ENCODE data around the gene FXR1.
"Not testable (repeated sequence)": the region's sequence is repeated elsewhere in the genome, so short reads cannot be mapped to it uniquely, and the experiment has no call there.

FXR1 gene

DNA sequence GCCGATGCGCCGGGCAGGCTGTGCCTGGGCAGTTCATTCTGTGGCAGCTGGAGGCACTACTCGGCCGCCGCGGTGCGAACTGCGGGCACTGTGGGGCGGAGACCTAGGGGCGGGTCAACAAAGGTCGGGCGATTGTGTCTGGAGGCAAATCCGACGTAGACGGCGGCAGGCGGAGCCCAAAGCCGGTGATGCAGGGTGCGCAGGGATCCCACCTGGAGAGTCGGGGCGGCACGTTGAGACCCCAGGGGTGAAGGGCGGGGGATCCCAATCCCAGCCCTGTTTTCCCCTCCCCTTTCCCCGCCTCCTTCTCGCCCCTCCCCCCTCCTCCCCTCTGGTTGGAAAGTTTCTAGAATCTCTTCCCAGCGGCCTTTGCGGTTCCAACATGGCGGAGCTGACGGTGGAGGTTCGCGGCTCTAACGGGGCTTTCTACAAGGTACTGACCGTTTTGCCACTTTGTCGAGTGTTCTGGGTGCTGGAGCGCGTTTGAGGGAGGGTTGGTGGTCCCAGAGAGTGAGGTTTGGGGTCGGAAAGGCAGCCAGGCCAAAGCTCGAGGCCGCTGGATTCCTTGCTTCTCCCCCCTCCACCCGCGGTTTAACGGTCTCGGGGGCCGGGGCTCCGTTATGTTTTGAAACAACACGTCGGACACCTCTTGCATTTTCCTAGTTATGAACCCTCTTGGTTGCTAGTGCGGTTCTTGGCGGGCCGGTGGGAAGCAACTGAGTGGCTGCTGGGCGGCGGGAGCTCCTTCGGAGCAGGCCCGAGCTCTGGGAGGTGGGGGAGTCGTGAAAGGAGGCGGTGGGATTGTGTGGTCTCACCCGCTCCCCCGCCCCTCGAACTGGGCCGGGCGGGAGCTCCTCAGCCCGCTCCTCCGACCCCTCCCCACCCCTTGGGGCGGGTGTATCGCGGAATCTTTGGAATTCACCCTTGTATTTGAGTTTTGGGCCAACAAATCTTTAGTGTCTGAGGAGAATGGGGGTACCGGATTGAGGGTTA is at the start of gene FXR1:
Gene FXR1, plus strand, starts transcription at position 367 of the 993 bp plus-strand sequence. Its CDS starts 16 bp downstream, at position 383.
- DNase-seq, result peak; percentile 87

DNA sequence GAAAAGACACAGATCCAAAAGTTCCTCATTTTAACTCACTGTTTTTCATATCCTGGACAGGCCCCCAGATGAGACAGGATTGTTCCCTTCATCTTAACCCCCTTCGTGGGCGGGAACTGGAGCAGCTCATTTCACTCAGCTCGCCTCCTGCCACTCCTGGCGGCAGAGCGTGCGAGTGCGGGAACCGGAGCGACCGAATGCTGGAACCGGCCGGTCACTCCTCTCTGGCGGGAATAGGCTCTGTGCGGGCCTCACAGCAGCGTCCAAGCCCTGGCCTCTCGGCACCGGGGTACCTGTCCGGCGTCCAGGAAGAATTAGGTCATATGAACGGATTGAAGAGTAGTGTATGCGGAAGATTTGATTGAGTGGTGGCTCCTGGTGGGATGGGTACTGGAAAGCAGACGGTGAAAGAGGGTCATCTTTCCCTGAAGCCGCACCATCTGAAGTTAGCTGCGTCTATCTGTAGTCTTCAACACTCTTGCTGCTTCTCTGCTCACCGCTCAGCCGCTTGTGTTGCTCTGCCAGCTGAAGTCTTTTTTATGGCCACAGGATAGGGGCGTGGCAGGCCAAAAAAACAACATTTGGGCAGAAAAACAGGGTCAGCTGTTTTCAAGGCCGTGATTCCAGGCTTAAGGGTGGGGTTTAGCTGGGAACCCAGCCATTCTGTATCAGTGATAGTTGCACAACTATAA is 42.3 kb upstream of the FXR1 start:
- no peak for DNase-seq

DNA sequence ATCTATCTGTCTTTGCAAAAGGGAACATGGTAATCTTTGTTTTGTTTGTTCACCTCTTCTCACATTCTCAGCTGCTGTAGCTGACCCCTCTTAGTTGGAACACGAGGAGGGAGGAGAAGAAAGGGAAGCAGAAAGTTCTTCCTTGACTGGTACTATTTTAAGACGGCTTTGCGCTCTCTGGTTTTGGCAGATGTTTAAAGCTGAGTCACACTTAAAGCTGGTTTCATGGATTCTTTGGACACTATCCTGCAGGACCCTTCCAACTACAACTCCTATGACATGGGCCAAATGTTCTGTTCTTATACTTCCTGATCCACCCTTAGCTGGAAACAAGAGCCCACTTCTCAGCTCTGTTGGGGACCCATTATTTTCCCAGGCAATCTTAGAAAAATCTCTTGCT is 40.6 kb upstream of the FXR1 start:
- no peak for DNase-seq

GRCh38 chr3:180872430-180872829 is 40.0 kb upstream of the FXR1 start:
- not testable (repeated sequence) for DNase-seq

- no peak for DNase-seq
Measured at GRCh38 chr3:180875124-180875698, 37.3 kb upstream of the FXR1 start.

DNA sequence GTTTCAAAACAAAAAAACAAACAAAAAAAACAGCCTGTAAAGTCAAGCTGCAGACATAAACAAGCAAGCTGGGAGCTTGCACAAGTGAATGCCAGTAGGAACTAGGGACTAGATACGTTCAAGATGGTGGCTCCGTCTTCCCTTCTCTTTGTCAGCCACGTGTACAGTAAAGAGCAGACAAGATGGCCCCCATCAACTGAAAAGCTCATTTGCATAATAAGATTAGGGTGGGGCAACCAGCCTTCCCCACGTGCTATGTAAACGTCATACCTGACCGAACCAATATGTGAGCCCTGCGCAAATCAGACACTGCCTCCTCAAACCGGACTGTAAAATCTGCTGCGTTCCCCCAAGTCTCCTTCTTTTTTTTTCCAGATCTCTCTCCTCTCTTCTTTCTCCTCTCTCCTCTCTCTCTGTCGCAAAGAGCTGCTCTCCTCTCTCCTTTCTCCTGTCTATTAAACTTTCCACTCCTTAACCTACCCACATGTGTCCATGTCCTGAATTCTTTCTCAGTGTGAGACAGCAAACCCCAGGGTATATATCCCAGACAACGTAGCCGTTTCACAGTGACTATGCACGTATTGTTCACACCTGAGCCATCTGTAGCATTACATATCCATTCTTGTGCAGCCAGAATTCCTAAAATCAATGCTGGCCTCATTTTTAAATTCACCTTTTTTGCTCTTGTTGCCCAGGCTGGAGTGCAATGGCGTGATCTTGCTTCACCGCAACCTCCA is 31.2 kb upstream of the FXR1 start:
- no peak for DNase-seq

DNA sequence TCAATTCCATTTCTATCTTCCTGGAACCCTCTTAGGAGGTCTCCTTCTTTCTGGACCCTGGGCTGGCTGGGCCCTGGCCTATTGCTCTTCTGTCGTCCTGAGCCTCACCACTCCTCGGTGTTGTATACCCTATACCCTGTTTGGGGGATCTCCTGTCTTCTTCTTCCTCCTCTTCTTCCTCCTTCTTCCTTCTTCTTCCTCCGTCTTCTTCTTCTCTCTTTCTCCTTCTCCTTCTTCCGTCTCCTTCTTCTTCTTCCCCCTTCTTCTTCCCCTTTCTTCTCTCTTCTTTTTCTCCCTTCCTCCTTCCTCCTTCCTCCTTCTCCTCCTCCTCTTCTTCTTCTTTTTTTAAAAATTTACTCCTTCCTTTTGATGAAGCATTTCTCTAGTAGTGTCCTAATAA is 30.4 kb upstream of the FXR1 start:
- DNase-seq, result no peak

DNA sequence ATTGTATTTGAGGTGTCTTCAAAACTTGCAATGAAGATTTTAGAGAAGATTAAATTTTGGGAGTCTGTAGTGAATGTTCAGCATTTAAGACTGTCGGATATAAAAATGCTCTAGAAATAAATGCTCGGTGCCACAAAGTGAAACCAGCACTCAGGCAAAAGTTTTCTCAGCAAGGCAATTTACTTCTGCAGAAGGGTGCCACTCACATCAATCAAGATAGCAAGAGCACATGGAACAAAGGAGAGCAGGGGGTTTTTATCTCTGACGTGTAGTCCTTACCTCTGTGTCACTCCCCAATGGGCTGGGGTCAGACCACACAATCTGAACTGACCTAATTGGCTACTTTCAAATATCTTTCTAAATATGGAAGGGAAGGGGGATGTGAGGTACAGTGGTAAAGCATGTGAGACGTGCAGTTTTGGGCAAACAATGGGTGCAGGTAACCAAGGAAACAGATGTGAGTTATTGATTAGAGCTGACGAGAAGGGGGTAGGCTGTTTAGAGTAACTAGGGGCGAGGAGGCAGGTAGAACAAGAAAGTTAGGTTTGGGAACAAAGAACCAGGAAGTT is 23.4 kb upstream of the FXR1 start:
- DNase-seq, result no peak

GRCh38 chr3:180898572-180898971 is 13.9 kb upstream of the FXR1 start:
- no peak for DNase-seq

- no peak for DNase-seq
Measured at GRCh38 chr3:180909369-180910127, 2.9 kb upstream of the FXR1 start.

- no peak for DNase-seq
Measured at GRCh38 chr3:180910823-180911222, 1.6 kb upstream of the FXR1 start.

DNA sequence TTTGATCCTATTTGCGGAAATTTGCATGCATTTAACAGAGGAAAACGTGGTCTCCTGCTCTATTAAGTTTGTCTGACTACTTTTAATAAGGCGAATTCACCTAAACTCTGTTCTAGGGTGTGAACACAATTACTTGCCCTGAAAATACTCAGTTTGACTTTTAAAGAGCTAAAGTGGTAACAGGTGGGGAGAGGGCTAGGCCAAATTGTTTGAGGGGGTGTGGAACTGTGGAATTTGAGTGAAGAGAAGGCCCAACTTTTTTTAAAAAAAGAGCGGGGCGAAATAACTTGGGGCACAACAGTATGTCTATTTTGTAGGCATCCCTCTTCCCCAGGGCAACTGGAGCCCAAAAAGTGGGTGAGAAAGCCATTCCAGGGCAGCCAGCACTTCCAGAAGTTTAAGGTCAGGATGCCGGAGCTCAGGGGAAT is 580 bp upstream of the FXR1 start:
- no peak for DNase-seq

DNA sequence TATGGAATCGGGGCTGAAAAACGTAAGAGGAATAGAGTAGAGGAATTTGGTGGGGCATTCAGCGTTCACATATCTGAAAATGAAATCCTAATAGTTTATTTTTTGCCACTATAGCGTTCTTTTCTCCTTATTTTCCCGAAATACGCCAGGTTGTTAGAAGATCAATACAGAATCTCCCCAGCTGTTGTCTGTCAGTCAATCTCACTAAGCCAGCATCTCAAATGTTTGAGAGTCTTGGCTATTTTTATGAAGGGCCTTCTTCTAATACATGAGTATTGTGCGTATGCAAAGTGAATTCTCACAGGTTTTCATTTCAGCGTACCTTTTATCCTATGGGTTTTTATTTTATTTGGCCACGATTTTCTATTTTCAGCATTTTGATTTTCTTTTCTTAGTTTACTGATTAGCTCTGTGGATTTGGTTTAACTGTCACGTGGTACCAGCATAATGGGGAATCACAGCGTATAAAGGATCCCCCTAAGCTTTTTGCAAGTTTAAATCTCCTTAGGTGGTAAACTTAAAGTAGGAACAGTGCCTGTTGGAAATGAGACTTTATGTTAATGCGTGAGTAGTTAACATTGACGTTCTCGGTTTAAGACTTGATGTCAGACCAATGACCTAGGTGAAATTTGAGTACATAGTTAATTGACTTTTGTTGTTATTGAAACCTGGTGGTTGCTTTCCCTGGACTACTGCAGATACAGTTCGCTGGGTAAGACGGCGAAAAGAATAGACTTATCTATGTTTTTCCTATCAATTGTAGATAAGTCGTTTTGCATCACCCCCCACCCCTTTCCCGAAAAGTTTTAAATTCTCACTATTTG is 1.3 kb downstream of the FXR1 start:
- DNase-seq, result no peak

DNA sequence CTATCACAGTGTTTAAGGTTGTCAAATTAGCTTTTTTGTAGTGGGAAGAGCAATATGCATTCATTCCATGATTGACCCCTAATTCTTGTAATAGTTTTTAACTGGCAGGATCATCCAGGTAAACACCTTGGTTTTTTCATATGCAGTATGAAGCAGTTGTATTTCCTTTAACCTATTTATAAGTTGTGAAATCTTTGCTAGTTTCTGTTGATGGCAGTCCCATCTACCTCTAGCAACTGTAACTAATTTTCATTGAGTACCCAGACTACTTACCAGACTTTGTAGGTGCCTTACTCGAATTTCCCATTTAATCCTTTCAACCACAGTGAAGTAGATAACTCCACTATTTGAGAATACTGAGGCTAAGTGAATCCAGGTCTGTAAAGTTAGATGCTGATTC is 6.1 kb downstream of the FXR1 start:
- no peak for DNase-seq

- DNase-seq, result no peak
Measured at GRCh38 chr3:180922242-180922641, 9.8 kb downstream of the FXR1 start.

DNA sequence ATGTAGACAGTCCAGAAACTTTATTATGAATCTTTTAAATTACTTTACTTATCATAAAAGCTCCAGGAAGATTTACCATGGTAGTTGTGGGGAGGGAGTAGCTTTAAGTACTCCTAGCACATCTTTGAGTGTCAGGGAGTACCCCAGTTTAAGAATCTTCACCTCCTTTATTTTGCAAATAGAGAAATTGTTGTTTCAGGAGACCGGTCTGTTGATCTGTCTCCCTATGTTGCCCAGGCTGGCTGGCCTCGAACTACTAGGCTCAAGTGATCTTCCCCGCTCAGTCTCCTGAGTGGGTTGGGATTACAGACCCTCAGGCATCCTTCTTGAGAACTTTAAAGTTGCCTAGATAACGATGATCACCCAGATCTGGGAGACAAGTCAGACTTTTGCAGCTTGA is 11.1 kb downstream of the FXR1 start:
- no peak for DNase-seq

DNA sequence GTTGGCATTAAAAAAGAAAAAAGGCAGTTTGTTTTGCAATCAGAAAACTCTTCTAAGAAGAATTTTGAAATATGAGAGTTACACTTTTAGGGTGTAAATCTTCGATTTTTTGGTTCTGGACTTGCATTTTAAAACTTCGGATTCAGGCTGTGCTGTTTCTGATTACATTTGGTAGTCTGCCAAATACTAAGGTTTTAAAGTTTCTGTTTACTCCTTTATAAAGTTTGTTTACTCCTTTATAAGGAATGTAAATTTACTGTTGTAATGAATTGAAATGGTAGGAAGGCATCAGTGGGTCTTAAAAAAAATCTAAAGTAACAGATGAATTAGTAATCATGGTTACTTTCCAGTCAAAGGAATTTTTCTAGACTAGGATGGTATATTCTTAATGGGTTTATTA is 14.1 kb downstream of the FXR1 start:
- no peak for DNase-seq

DNA sequence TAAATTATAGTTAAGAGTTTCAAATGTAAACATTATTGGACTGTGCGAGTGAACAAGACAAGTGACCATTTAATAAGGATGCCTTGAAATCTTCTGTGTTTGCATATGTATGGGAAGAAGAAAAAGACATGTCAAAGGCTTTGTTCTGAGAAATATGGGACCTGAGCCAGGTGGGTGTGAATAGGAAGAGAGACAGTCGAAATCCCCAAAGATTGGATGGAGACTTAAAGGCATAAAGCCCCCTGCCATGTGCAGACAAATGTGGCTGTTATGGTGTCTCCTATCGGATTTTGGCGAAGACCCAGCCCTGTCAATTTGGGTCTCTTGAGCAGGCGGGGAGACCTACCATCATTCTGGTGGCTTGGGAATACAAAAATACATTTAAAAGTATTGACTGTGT is 16.9 kb downstream of the FXR1 start:
- no peak for DNase-seq

DNA sequence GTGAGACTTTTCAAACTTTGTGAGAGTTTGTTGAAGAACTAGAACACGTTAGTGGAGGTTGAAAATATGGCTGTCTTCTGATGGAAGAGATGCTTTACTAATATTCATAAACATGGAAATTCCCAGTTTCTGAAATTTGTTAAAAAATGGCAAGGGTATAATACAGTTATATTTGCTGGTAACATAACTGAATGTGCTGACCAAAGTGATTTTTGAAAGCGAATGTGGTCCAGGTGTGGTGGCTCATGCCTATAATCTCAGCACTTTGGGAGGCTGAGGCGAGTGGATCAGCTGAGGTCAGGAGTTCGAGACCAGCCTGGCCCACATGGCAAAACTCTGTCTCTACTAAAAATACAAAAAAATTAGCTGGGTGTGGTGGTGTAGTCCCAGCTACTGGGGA is 18.1 kb downstream of the FXR1 start:
- no peak for DNase-seq

- DNase-seq, result no peak
Measured at GRCh38 chr3:180932819-180933218, 20.3 kb downstream of the FXR1 start.

- no peak for DNase-seq
Measured at GRCh38 chr3:180934638-180935037, 22.2 kb downstream of the FXR1 start.
